Muscle layer of colon (tissue), 2 donors: ENCODE measurements around the gene METTL16.

ENCODE experiments used
- H3K27ac ChIP-seq: one replicate; pipeline ENCODE4 v1.7.0; 2013; ENCODE audit warnings: low read depth, mild to moderate bottlenecking, low read length, moderate library complexity
- H3K27me3 ChIP-seq, 2 donors: one replicate each; pipeline ENCODE4 v1.7.0; 2013; ENCODE audit warnings: low read length in 2 of 2, mild to moderate bottlenecking in 2 of 2; ENCODE audit not compliant: insufficient read depth in 2 of 2, control insufficient read depth in 1 of 2
- H3K36me3 ChIP-seq: one replicate; pipeline ENCODE4 v1.7.0; 2013; ENCODE audit warnings: mild to moderate bottlenecking, low read length; ENCODE audit not compliant: insufficient read depth
- H3K4me1 ChIP-seq: one replicate; pipeline ENCODE4 v1.7.0; 2013; ENCODE audit warnings: mild to moderate bottlenecking, low read length; ENCODE audit not compliant: insufficient read depth
- H3K4me3 ChIP-seq, 2 donors: one replicate each; pipeline ENCODE4 v1.7.0; 2013; ENCODE audit warnings: low read length in 2 of 2, low read depth in 1 of 2, mild to moderate bottlenecking in 1 of 2, moderate library complexity in 1 of 2
- H3K9ac ChIP-seq: one replicate; pipeline ENCODE4 v1.7.0; 2013; ENCODE audit warnings: low read length
- H3K9me3 ChIP-seq: one replicate; pipeline ENCODE4 v1.7.0; 2013; ENCODE audit warnings: mild to moderate bottlenecking, low read length
- donor health status: abdominal sarcoma.
- donor health status: Adenocarcinoma of cecum.

METTL16 gene

DNA sequence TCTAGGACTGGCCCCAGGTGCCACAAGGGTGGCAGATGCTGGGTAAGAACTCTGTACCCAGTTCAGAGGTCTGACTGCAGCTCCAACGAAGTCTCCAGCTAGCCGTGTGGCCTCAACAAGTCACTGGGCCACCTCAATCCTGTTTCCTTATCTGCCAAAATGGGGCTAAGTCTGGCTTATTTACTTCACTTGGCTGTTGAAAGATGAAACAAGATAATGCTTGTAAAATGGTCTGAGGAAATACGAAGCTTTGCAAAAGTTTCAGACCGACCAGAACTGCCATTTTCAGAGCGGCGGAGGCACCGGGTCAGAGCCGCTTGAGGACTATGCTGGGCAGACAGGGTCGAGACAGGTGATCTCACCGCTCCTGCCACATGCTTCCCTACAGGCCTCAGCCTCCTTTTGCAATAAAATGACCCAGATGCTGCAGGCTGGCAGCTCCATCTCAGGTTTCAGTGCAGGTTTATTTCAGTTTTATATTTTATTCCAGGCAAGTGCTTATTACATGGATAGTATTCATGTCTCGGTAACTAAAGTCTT, 128.0 kb downstream of the METTL16 start:
- no peaks in the 10 kb centered on the region for H3K9me3 ChIP-seq
- peaks cover 12% of the 10 kb centered on the region for H3K4me1 ChIP-seq
- H3K9ac ChIP-seq = no peak overlapping the region
- H3K36me3 ChIP-seq = peaks cover 59% of the 10 kb centered on the region
- peak overlapping the region; percentile 36 for H3K27ac ChIP-seq
- H3K4me3 ChIP-seq = no peak overlapping the region
- H3K27me3 ChIP-seq = no peaks in the 10 kb centered on the region

- H3K27ac ChIP-seq = no peak overlapping the region
- H3K9ac ChIP-seq = no peak overlapping the region
- peaks cover 12% of the 10 kb centered on the region for H3K4me1 ChIP-seq
- no peak overlapping the region for H3K4me3 ChIP-seq
- H3K27me3 ChIP-seq = no peaks in the 10 kb centered on the region
- H3K9me3 ChIP-seq = no peaks in the 10 kb centered on the region
- peaks cover 69% of the 10 kb centered on the region for H3K36me3 ChIP-seq
Observed at GRCh38 chr17:2380950-2381649, 130.6 kb downstream of the METTL16 start.

DNA sequence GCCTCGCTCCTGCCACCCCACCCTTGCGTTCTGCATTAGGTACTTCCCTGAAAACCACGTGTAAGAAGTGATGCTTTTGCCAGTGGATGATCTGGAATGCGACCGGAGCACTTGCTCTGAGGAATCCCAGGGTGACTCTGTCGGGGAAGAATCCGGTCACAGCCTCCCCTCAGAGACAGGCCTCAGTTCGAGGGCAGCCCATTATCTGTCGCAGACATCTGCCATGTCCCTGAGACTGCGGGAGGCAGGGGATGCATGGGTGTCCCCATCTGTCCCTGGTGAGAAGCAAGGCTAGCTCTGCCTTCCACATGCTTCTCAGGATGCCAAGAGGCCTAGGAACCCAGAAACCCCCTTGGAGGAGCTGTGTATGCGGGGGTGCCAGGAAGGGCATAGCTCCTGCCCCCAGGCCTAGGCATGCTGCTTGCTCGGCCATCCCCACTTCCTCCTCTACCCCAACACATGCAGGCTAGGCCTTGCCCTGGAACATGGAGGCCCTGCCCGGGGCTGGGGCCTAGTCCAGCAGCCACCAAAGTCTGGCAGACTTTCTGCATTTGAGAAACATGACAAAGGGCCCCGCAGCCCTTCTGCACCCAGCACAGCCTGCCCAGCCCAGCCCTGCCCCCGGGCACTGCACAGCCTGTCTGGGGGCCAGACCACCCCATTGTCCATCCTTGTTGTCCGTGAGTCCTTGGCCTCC, 131.3 kb downstream of the METTL16 start:
- H3K27ac ChIP-seq = no peak overlapping the region
- no peaks in the 10 kb centered on the region for H3K27me3 ChIP-seq
- H3K4me3 ChIP-seq = no peak overlapping the region
- H3K36me3 ChIP-seq = peaks cover 68% of the 10 kb centered on the region
- H3K4me1 ChIP-seq = peaks cover 12% of the 10 kb centered on the region
- no peaks in the 10 kb centered on the region for H3K9me3 ChIP-seq
- no peak overlapping the region for H3K9ac ChIP-seq

DNA sequence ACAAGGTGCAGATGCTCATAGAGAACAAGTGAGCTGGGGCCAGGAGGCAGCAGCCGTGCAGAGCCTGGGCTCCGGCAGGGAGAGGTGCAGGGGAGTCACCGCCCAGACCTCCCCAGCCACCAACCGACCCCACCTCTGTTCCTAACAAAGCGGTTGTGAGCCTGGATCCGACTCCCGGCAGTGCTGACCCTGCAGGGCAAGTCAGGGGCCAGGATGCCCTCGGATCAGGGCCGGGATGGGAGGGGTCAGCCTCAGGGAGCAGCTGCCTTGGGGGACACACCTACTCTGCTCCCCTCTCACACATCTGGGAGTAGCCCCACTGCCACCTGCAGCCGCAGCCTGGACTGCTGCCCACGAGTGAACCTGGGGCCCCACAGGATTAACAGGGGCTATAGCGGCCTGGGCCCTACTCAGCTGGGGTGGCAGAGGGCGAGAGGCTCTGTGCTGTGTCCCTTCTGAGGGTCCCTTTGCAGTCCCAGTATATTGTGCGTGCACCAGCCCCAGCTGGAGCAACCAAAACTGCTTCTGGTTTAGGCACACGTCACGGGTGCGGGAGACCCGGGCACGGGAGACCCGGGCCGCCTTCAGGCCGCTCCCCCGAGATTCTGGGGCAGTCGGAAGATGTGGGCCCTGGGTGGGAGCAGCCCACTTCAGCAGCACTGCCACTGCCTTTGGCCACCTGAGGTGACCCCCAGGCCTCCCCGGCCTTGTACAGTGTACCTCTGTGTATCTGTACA, 132.0 kb downstream of the METTL16 start:
- Histone ChIP-seq H3K4me1 (peaks cover 12% of the 10 kb centered on the region), H3K9me3 (no peaks in the 10 kb centered on the region), H3K4me3 (no peak overlapping the region), H3K27me3 (no peaks in the 10 kb centered on the region), H3K36me3 (peaks cover 61% of the 10 kb centered on the region), H3K27ac (no peak overlapping the region), H3K9ac (no peak overlapping the region)

DNA sequence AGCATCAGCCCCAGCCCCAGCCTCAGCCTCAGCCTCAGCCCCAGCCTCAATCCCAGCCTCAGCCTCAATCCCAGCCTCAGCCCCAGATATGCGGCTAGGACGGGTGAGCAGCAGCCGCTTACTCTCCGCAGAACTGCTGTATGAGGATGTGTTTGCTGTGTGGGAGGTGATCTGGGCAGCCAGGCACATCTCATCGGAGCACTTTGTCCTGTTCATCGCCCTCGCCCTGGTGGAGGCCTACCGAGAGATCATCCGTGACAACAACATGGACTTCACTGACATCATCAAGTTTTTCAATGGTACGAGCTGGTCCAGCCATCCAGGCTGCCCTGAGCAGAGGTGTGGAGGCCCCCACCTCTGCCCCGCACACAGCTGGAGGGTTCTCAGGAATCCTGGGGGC, 132.8 kb downstream of the METTL16 start:
- Histone ChIP-seq H3K9me3 (no peaks in the 10 kb centered on the region), H3K36me3 (peaks cover 64% of the 10 kb centered on the region), H3K27me3 (no peaks in the 10 kb centered on the region), H3K4me3 (no peak overlapping the region), H3K9ac (no peak overlapping the region), H3K4me1 (peaks cover 12% of the 10 kb centered on the region), H3K27ac (no peak overlapping the region)

- H3K27ac ChIP-seq = no peak overlapping the region
- peaks cover 69% of the 10 kb centered on the region for H3K36me3 ChIP-seq
- H3K9ac ChIP-seq = no peak overlapping the region
Observed at GRCh38 chr17:2377659-2378058, 134.0 kb downstream of the METTL16 start.

GRCh38 chr17:2376107-2376506, 135.6 kb downstream of the METTL16 start:
- Histone ChIP-seq H3K27me3 (no peaks in the 10 kb centered on the region), H3K9me3 (no peaks in the 10 kb centered on the region), H3K4me1 (no peaks in the 10 kb centered on the region), H3K9ac (no peak overlapping the region), H3K4me3 (no peak overlapping the region), H3K36me3 (peaks cover 75% of the 10 kb centered on the region), H3K27ac (no peak overlapping the region)

More at GRCh38 chr17:2377659-2378058, 134.0 kb downstream of the METTL16 start:
- Histone ChIP-seq H3K27me3 (no peaks in the 10 kb centered on the region), H3K4me3 (no peak overlapping the region), H3K9me3 (no peaks in the 10 kb centered on the region), H3K4me1 (peaks cover 6% of the 10 kb centered on the region)

GRCh38 chr17:2375406-2375805, 136.3 kb downstream of the METTL16 start:
- Histone ChIP-seq H3K27ac (no peak overlapping the region), H3K9ac (no peak overlapping the region), H3K4me3 (no peak overlapping the region), H3K9me3 (no peaks in the 10 kb centered on the region), H3K36me3 (peaks cover 68% of the 10 kb centered on the region), H3K27me3 (no peaks in the 10 kb centered on the region), H3K4me1 (no peaks in the 10 kb centered on the region)

DNA sequence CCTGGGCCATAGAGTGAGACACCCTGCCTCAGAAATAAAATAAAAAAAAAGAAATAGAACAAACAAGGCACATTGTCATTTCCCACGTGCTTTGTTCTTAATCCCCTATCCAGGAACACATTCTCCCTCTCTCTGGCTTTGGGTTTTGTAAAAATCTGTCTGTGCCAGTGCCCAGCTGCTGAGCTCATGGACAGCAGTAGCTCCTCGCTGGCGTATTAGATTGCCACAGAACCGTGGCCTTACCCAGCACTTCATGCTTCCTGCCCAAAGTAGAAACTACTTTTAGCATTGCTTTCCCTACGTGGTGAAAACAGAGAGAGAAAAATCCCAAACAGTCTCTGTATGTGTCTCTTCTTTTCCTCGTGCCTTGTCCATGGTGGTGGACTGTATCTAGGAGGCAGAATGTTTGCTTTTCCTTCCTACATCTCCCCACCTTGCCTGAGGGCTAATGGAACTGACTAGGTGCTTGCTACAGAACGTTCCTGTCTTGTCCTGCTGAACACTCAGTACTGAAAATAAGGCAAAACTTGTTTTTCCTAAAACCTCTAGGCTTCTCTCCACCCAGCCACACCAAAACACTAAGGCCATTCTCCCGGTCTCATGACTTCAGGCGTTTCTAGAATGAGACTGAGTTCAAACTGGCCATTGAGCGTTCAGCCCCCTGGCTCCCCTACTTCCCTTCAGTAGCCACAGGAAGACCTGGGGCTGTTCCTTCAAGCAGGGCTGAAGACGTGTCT, 137.0 kb downstream of the METTL16 start:
- Histone ChIP-seq H3K27ac (no peak overlapping the region), H3K36me3 (peaks cover 62% of the 10 kb centered on the region), H3K9ac (no peak overlapping the region)

DNA sequence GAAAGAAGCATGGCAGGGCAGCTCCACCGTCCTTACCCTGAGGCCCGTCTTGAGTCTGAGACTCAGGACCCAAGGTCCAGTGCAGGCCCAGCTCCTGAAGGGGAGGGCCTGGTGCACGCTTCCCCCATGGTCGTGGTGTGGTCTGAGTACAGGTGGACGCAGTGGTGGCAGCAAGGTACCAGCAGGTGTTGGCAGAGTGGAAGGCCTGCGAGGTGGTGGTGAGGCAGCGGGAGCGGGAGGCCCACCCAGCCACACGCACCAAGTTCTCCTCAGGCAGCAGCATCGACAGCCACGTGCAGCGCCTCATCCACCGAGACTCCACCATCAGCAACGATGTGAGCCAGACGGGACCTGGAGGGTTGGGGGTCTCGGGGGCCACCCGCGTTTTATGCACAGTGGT, 138.5 kb downstream of the METTL16 start:
- Histone ChIP-seq H3K4me3 (no peak overlapping the region), H3K27me3 (no peaks in the 10 kb centered on the region), H3K9me3 (no peaks in the 10 kb centered on the region), H3K9ac (no peak overlapping the region), H3K4me1 (peaks cover 16% of the 10 kb centered on the region), H3K36me3 (peaks cover 51% of the 10 kb centered on the region), H3K27ac (no peak overlapping the region)

More for the DNA sequence above, 137.0 kb downstream of the METTL16 start:
- no peaks in the 10 kb centered on the region for H3K9me3 ChIP-seq
- H3K4me1 ChIP-seq = peaks cover 6% of the 10 kb centered on the region
- no peak overlapping the region for H3K4me3 ChIP-seq
- H3K27me3 ChIP-seq = no peaks in the 10 kb centered on the region

DNA sequence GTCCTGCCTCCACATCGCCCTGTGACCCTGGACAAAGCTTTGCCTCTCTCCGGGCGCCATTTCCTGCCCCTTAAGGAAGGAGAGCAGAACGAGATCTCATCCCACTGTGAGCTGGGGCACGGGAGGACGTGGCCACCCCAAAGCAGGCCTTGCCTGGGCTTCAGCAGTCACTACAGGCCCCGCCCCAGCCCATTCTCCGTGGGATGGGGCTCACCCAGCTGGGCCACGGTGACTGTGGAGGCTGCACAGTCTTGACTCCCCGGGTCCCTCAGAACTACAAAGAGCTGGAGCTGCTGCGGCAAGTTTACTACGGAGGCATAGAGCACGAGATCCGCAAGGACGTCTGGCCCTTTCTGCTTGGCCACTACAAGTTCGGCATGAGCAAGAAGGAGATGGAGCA, 139.0 kb downstream of the METTL16 start:
- H3K27ac ChIP-seq = no peak overlapping the region

More for the DNA sequence above, 139.0 kb downstream of the METTL16 start:
- H3K4me1 ChIP-seq = peaks cover 21% of the 10 kb centered on the region
- no peak overlapping the region for H3K9ac ChIP-seq
- no peak overlapping the region for H3K4me3 ChIP-seq
- H3K36me3 ChIP-seq = peaks cover 47% of the 10 kb centered on the region
- H3K9me3 ChIP-seq = no peaks in the 10 kb centered on the region
- no peaks in the 10 kb centered on the region for H3K27me3 ChIP-seq
